Loucy (cell line): ENCODE measurements around the gene ERMN.

ENCODE experiments used
- H2AFZ ChIP-seq: fragments of 200-600 bp; sonication (generic); 2 replicates; pipeline ENCODE4 v1.6.0; 2016; ENCODE audit warnings: antibody characterized with exemption, mild to moderate bottlenecking, low read length, moderate library complexity
- H3F3A ChIP-seq: fragments of 200-600 bp; 2 replicates; pipeline ENCODE4 v1.6.0; 2016; ENCODE audit warnings: antibody characterized with exemption, low read depth, mild to moderate bottlenecking
- H3K27me3 ChIP-seq: fragments of 200-600 bp; sonication (generic); 2 replicates; pipeline ENCODE4 v1.6.1; 2014; ENCODE audit warnings: low read length, mild to moderate bottlenecking; ENCODE audit not compliant: insufficient read depth, poor library complexity, severe bottlenecking
- H3K36me3 ChIP-seq: fragments of 200-600 bp; sonication (generic); 2 replicates; pipeline ENCODE4 v1.6.1; 2016; ENCODE audit warnings: low read length; ENCODE audit not compliant: insufficient read depth
- H3K4me1 ChIP-seq: fragments of 200-600 bp; sonication (generic); 2 replicates; pipeline ENCODE4 v1.5.1; 2014; ENCODE audit warnings: low read length, mild to moderate bottlenecking; ENCODE audit not compliant: insufficient read depth, poor library complexity, severe bottlenecking
- H3K4me2 ChIP-seq: fragments of 200-600 bp; sonication (generic); 2 replicates; pipeline ENCODE4 v1.6.0; 2014; ENCODE audit warnings: antibody characterized with exemption, low read length, low read depth, mild to moderate bottlenecking; ENCODE audit not compliant: poor library complexity, severe bottlenecking
- H3K4me3 ChIP-seq: fragments of 200-600 bp; sonication (generic); 2 replicates; pipeline ENCODE4 v1.5.1; 2014; ENCODE audit warnings: low read length, mild to moderate bottlenecking, mixed read lengths; ENCODE audit not compliant: poor library complexity, severe bottlenecking
- H3K79me2 ChIP-seq: fragments of 200-600 bp; sonication (generic); 2 replicates; pipeline ENCODE4 v1.6.1; 2014; ENCODE audit warnings: low read length; ENCODE audit not compliant: insufficient read depth
- H3K9ac ChIP-seq: fragments of 200-600 bp; sonication (generic); 2 replicates; pipeline ENCODE4 v1.6.0; 2014; ENCODE audit warnings: mild to moderate bottlenecking, low read depth, low read length, moderate library complexity; ENCODE audit not compliant: poor library complexity, severe bottlenecking
- H3K9me2 ChIP-seq: fragments of 200-600 bp; sonication (generic); replicated peaks from 2 replicates; pipeline ENCODE4 v1.6.1; 2016; ENCODE audit warnings: low read depth, low read length, mixed read lengths
- H3K9me3 ChIP-seq: fragments of 200-600 bp; sonication (generic); 2 replicates; pipeline ENCODE4 v1.6.1; 2014; ENCODE audit warnings: mild to moderate bottlenecking, antibody characterized with exemption, low read length, low read depth; ENCODE audit not compliant: insufficient read depth
- H4K20me1 ChIP-seq: fragments of 200-600 bp; sonication (generic); 2 replicates; pipeline ENCODE4 v1.6.0; 2014; ENCODE audit warnings: antibody characterized with exemption, low read length, mild to moderate bottlenecking; ENCODE audit not compliant: insufficient read depth, poor library complexity, severe bottlenecking
- EZH2phosphoT487 ChIP-seq: fragments of 200-600 bp; IDR thresholded peaks from 2 replicates; pipeline ENCODE4 v1.6.1; 2018; ENCODE audit warnings: antibody characterized with exemption, mild to moderate bottlenecking, moderate library complexity, borderline replicate concordance
- TF ChIP-seq, protein P1 (sequence below): fragments of 200-600 bp; sonication (generic); conservative IDR thresholded peaks from 2 replicates; pipeline ENCODE4 v1.5.1; 2014; ENCODE audit warnings: mild to moderate bottlenecking, antibody characterized with exemption, low read length

Gene ERMN

DNA sequence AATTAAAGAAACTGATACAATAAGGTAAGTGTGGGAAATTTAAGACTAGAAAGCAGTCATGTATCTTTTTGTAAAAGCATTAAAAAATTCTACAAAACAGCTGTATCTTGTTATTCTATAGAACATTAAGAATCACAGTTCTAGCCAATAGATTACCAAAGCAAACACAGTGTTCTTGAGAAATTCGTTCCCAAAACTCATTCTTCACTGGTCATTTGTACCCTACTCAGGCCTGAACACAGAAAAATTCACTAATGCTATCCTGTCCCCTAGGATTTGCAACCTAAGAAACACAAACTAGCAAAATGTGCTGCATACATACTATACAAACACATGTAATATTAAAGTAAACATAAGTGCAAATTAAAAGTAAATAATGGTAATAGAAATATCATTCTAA is 29.1 kb downstream of the ERMN start:
- H3K9me3 ChIP-seq, result no peaks in the 10 kb centered on the region
- no peak overlapping the region for H3K9ac ChIP-seq
- no peaks in the 10 kb centered on the region for H3K79me2 ChIP-seq
- H3K27me3 ChIP-seq, result no peaks in the 10 kb centered on the region
- no peaks in the 10 kb centered on the region for H3K36me3 ChIP-seq
- no peak overlapping the region for H2AFZ ChIP-seq
- no peak overlapping the region for H3K4me2 ChIP-seq
- no peaks in the 10 kb centered on the region for H3K9me2 ChIP-seq
- no peaks in the 10 kb centered on the region for H3K4me1 ChIP-seq
- no peaks in the 10 kb centered on the region for H3F3A ChIP-seq
- TF ChIP-seq, protein P1, sequence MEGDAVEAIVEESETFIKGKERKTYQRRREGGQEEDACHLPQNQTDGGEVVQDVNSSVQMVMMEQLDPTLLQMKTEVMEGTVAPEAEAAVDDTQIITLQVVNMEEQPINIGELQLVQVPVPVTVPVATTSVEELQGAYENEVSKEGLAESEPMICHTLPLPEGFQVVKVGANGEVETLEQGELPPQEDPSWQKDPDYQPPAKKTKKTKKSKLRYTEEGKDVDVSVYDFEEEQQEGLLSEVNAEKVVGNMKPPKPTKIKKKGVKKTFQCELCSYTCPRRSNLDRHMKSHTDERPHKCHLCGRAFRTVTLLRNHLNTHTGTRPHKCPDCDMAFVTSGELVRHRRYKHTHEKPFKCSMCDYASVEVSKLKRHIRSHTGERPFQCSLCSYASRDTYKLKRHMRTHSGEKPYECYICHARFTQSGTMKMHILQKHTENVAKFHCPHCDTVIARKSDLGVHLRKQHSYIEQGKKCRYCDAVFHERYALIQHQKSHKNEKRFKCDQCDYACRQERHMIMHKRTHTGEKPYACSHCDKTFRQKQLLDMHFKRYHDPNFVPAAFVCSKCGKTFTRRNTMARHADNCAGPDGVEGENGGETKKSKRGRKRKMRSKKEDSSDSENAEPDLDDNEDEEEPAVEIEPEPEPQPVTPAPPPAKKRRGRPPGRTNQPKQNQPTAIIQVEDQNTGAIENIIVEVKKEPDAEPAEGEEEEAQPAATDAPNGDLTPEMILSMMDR, result no peak
- no peak for TF ChIP-seq EZH2phosphoT487
- H3K4me3 ChIP-seq, result no peak overlapping the region
- H4K20me1 ChIP-seq, result no peaks in the 10 kb centered on the region

DNA sequence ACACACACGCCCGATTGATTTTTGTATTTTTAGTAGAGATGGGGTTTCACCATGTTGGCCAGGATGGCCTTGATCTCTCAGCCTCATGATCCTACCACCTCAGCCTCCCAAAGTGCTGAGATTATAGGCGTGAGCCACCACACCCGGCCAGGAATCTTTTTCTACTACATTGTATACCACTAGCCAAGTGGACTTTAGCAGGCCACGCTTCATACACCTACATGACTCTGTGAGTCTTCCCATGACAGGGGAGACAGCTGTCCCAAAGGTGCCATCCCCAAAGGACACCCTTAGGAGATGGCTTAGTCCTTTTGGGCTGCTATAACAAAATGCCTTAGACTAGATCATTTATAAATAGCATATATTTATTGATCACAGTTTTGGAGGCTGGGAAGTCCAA is 32.8 kb downstream of the ERMN start:
- TF ChIP-seq, protein P1, result no peak
- TF ChIP-seq EZH2phosphoT487, result no peak
- no peak overlapping the region for H2AFZ ChIP-seq
- no peak overlapping the region for H3K4me3 ChIP-seq
- no peaks in the 10 kb centered on the region for H3K4me1 ChIP-seq
- H3K79me2 ChIP-seq, result no peaks in the 10 kb centered on the region
- no peaks in the 10 kb centered on the region for H3K27me3 ChIP-seq
- H3K4me2 ChIP-seq, result no peak overlapping the region
- H3F3A ChIP-seq, result no peaks in the 10 kb centered on the region
- H3K9me2 ChIP-seq, result no peaks in the 10 kb centered on the region
- H3K36me3 ChIP-seq, result no peaks in the 10 kb centered on the region
- H3K9ac ChIP-seq, result no peak overlapping the region
- H4K20me1 ChIP-seq, result no peaks in the 10 kb centered on the region
- H3K9me3 ChIP-seq, result no peaks in the 10 kb centered on the region

DNA sequence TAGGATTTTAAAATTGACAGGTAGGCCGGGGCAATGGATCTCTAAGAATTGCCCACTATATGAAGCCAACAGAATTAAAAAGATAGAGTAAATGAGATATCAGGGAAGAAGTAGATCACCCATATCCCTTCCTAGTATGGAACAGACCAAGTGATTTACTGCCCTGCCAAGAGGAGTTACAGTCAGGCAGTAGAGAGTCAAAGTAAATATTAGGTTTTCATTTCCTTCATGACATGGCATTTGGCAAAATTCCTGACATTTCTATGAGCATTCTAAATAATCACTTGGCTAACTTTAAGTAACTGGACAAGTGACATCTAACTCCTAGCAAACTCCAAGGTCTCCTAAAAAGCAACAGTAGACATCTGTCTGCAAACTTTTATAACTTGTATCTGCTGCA is 34.6 kb downstream of the ERMN start:
- Histone ChIP-seq H2AFZ (no peak overlapping the region), H3K9ac (no peak overlapping the region), H3K27me3 (no peaks in the 10 kb centered on the region), H3K9me3 (no peaks in the 10 kb centered on the region), H3K36me3 (no peaks in the 10 kb centered on the region), H3K4me2 (no peak overlapping the region), H3K9me2 (no peaks in the 10 kb centered on the region), H3K4me3 (no peak overlapping the region), H3F3A (no peaks in the 10 kb centered on the region), H4K20me1 (no peaks in the 10 kb centered on the region), H3K79me2 (no peaks in the 10 kb centered on the region), H3K4me1 (no peaks in the 10 kb centered on the region)
- no peak for TF ChIP-seq EZH2phosphoT487
- TF ChIP-seq, protein P1, result no peak
